CD8-positive, alpha-beta memory T cell (primary cell): ENCODE data around the gene MAPK7. TPM values are rescaled to one million over a fixed set of nuclear protein-coding genes. Genes with fewer than 3 reads are reported as not detected.

ENCODE experiments used
- CTCF ChIA-PET: fragments of 350-600 bp; sonication (Branson Sonifier 250); formaldehyde crosslinking; loops from one replicate; lab custom pipeline; 2021; ENCODE audit warnings: antibody characterized with exemption; lab: Charles Lee
- POLR2A ChIA-PET: fragments of 350-600 bp; sonication (Branson Sonifier 250); formaldehyde crosslinking; loops from one replicate; lab custom pipeline; 2021; ENCODE audit warnings: antibody characterized with exemption; lab: Charles Lee
- DNase-seq, 5 donors: peaks; one replicate each; pipeline versions ENCODE4 v3.0.0 to v3.0.0-alpha.2; 2020 to 2022; ENCODE audit warnings: mixed read lengths in 1 of 5
- H3K27ac ChIP-seq: one replicate; pipeline ENCODE4 v1.7.0; 2013; ENCODE audit warnings: low read depth, mild to moderate bottlenecking, low read length, moderate library complexity
- H3K27me3 ChIP-seq: 2 replicates; pipeline ENCODE4 v1.7.0; 2013; ENCODE audit warnings: low read length, mild to moderate bottlenecking; ENCODE audit not compliant: insufficient read depth, poor library complexity, severe bottlenecking
- H3K36me3 ChIP-seq: 2 replicates; pipeline ENCODE4 v1.7.0; 2013; ENCODE audit warnings: mild to moderate bottlenecking, low read length, moderate library complexity; ENCODE audit not compliant: insufficient read depth
- H3K4me1 ChIP-seq: 2 replicates; pipeline ENCODE4 v1.7.0; 2013; ENCODE audit warnings: mild to moderate bottlenecking, low read length, moderate library complexity; ENCODE audit not compliant: insufficient read depth
- H3K4me3 ChIP-seq: 2 replicates; pipeline ENCODE4 v1.7.0; 2013; ENCODE audit warnings: mild to moderate bottlenecking, low read length
- H3K9me3 ChIP-seq: 2 replicates; pipeline ENCODE4 v1.7.0; 2013; ENCODE audit warnings: mild to moderate bottlenecking, low read length
- H3K27ac Mint-ChIP-seq, 8 donors: one replicate each; pipeline ENCODE4 v1.8.0; 2020 to 2021; ENCODE audit warnings: mixed read lengths in 8 of 8, mild to moderate bottlenecking in 6 of 8, inconsistent platforms in 3 of 8, moderate library complexity in 3 of 8
- H3K27me3 Mint-ChIP-seq, 2 donors: one replicate each; pipeline ENCODE4 v1.8.0; 2020 to 2021; ENCODE audit warnings: mixed read lengths in 2 of 2, mild to moderate bottlenecking in 1 of 2, moderate library complexity in 1 of 2
- H3K36me3 Mint-ChIP-seq, 3 donors: one replicate each; pipeline ENCODE4 v1.8.0; 2020 to 2021; ENCODE audit warnings: mixed read lengths in 3 of 3, inconsistent platforms in 1 of 3, mild to moderate bottlenecking in 1 of 3
- H3K4me1 Mint-ChIP-seq, 3 donors: one replicate each; pipeline ENCODE4 v1.8.0; 2020 to 2021; ENCODE audit warnings: mixed read lengths in 3 of 3, inconsistent platforms in 1 of 3, mild to moderate bottlenecking in 1 of 3
- H3K4me3 Mint-ChIP-seq, 7 donors: one replicate each; pipeline ENCODE4 v1.8.0; 2020 to 2021; ENCODE audit warnings: mixed read lengths in 7 of 7, mild to moderate bottlenecking in 6 of 7, moderate library complexity in 4 of 7, inconsistent platforms in 2 of 7
- H3K9me3 Mint-ChIP-seq, 5 donors: one replicate each; pipeline ENCODE4 v1.8.0; 2020 to 2022; ENCODE audit warnings: mixed read lengths in 5 of 5, mild to moderate bottlenecking in 3 of 5, moderate library complexity in 2 of 5, inconsistent platforms in 1 of 5
- polyA plus RNA-seq: library from polyadenylated mRNA; unstranded; fragments of 300-500 nt; fragmentation: Illumina TruSeq; gene quantifications from one replicate; pipeline ENCODE4 v1.2.3, GENCODE V29; 2021
- total RNA-seq, 2 experiments: library from RNA; stranded (reverse); gene quantifications; one replicate each; pipeline ENCODE4 v1.2.3, GENCODE V29; 2021

The MAPK7 gene
- total and polyA plus RNA-seq, 3 experiments from 2014 or later = 11.2 to 19.8 (median 15.1) TPM

GRCh38 chr17:19415806-19416775 is 37.8 kb downstream of the MAPK7 start:
- H3K4me1 Mint-ChIP-seq = peaks cover 0 to 11% (median 0%) of the 10 kb centered on the region in 3 donors
- H3K9me3 Mint-ChIP-seq = no peaks in the 10 kb centered on the region
- H3K4me1 ChIP-seq = no peaks in the 10 kb centered on the region
- no peak overlapping the region for H3K4me3 ChIP-seq
- CTCF ChIA-PET = no interaction called here
- no peaks in the 10 kb centered on the region for H3K27me3 ChIP-seq
- H3K27me3 Mint-ChIP-seq = peaks cover 0 to 6% of the 10 kb centered on the region in 2 donors
- H3K36me3 Mint-ChIP-seq = no peaks in the 10 kb centered on the region
- H3K27ac ChIP-seq = no peak overlapping the region
- H3K36me3 ChIP-seq = no peaks in the 10 kb centered on the region
- H3K4me3 Mint-ChIP-seq = no peak overlapping the region
- POLR2A ChIA-PET = no interaction called here
- H3K9me3 ChIP-seq = no peaks in the 10 kb centered on the region
- H3K27ac Mint-ChIP-seq = no peak overlapping the region
- no peak for DNase-seq

DNA sequence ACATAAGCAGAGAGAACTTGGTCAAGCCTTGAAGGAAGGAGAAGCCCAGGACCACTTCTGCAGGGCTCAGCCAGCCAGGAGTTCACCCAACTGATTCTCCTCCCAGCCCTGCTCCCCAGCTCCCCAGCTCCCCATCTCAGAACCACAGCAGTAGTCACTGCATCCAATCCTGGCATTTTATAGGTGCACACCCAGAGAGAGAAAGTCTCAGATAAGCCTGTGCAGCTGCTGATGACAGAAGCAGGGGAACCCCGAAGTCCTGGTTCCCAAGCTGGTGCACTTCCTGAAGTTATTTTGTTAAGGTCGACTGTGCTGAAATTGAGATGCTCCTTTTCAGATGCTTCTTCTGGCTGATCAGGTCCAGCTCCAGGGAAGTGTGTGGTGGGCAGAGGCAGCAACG is 39.3 kb downstream of the MAPK7 start:
- CTCF ChIA-PET = interaction anchor here (1.2 kb wide), 1 partner anchor 55 kb away, joined by 4 read pairs; the partner anchor contains the start of gene B9D1

GRCh38 chr17:19418251-19418992 is 40.1 kb downstream of the MAPK7 start:
- ChIA-PET POLR2A (no interaction called here), CTCF (interaction anchor here (1.2 kb wide), 1 partner anchor 56 kb away, joined by 4 read pairs; the partner anchor contains the start of gene B9D1)
- no peaks in the 10 kb centered on the region for H3K9me3 ChIP-seq
- H3K4me3 Mint-ChIP-seq = no peak overlapping the region
- H3K9me3 Mint-ChIP-seq = no peaks in the 10 kb centered on the region
- H3K36me3 Mint-ChIP-seq = no peaks in the 10 kb centered on the region
- H3K27ac ChIP-seq = no peak overlapping the region
- DNase-seq = no peak
- no peaks in the 10 kb centered on the region for H3K4me1 ChIP-seq
- no peaks in the 10 kb centered on the region for H3K27me3 ChIP-seq
- H3K36me3 ChIP-seq = no peaks in the 10 kb centered on the region
- peak overlapping the region in 2 of 8 donors; percentile 20 to 61 for H3K27ac Mint-ChIP-seq
- no peak overlapping the region for H3K4me3 ChIP-seq
- H3K27me3 Mint-ChIP-seq = peaks cover 0 to 19% of the 10 kb centered on the region in 2 donors
- H3K4me1 Mint-ChIP-seq = peaks cover 0 to 11% (median 0%) of the 10 kb centered on the region in 3 donors

More for the DNA sequence above, 39.3 kb downstream of the MAPK7 start:
- Mint-ChIP-seq H3K4me1 (peaks cover 0 to 11% (median 0%) of the 10 kb centered on the region in 3 donors), H3K27ac (peak overlapping the region in 2 of 8 donors; percentile 14 to 62), H3K4me3 (no peak overlapping the region), H3K9me3 (no peaks in the 10 kb centered on the region), H3K36me3 (no peaks in the 10 kb centered on the region), H3K27me3 (peaks cover 0 to 12% of the 10 kb centered on the region in 2 donors)
- no peaks in the 10 kb centered on the region for H3K4me1 ChIP-seq
- POLR2A ChIA-PET = no interaction called here
- H3K4me3 ChIP-seq = no peak overlapping the region
- H3K27ac ChIP-seq = no peak overlapping the region
- H3K27me3 ChIP-seq = no peaks in the 10 kb centered on the region
- DNase-seq = no peak
- H3K9me3 ChIP-seq = no peaks in the 10 kb centered on the region
- H3K36me3 ChIP-seq = no peaks in the 10 kb centered on the region

DNA sequence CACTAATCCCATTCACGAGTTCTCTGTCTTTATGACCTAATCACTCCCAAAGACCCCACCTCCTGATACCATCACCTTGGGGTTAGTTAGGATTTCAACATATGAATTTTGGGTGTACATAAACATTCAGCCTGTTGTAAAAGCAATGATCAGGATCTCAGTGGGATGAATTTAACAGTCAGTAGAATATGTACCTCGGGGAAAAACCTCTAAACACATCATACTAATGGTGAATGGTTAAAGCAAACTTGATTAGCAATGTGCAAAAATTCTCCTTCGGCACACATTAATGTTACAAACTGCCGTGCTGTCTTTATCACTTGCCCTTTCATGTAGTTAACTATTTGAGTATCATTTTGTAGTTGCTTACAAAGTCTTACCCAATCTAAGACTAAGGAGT is 42.9 kb downstream of the MAPK7 start:
- no peak overlapping the region for H3K4me3 Mint-ChIP-seq
- H3K36me3 Mint-ChIP-seq = no peaks in the 10 kb centered on the region
- no peaks in the 10 kb centered on the region for H3K4me1 ChIP-seq
- H3K36me3 ChIP-seq = no peaks in the 10 kb centered on the region
- DNase-seq = no peak
- ChIA-PET POLR2A (no interaction called here), CTCF (no interaction called here)
- H3K4me3 ChIP-seq = no peak overlapping the region
- no peak overlapping the region for H3K27ac Mint-ChIP-seq
- peaks cover 0 to 11% (median 0%) of the 10 kb centered on the region in 3 donors for H3K4me1 Mint-ChIP-seq
- no peaks in the 10 kb centered on the region for H3K9me3 ChIP-seq
- no peaks in the 10 kb centered on the region for H3K27me3 ChIP-seq
- H3K9me3 Mint-ChIP-seq = no peaks in the 10 kb centered on the region
- peaks cover 4 to 19% of the 10 kb centered on the region in 2 donors for H3K27me3 Mint-ChIP-seq
- no peak overlapping the region for H3K27ac ChIP-seq

DNA sequence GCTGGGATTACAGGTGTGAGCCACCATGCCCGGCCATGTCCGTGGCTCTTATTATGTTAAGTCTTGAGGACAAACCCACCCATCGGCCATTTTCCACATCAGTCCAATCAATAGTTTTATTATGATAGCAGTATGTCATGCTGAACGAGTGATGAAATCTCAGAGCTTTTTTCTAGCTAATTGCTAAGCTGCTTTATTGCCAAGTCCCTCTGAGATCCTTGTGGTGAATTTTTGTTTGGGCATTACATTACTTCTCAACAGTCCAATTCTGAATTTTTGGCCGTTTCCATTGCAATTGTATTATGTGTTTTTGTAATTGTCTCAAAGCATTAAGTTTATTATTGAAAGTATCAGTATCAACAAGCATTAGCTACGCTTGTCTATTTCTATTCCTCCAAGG is 43.6 kb downstream of the MAPK7 start:
- H3K4me3 Mint-ChIP-seq = no peak overlapping the region
- Histone ChIP-seq H3K9me3 (no peaks in the 10 kb centered on the region), H3K4me3 (no peak overlapping the region), H3K27me3 (no peaks in the 10 kb centered on the region), H3K4me1 (no peaks in the 10 kb centered on the region), H3K27ac (no peak overlapping the region), H3K36me3 (no peaks in the 10 kb centered on the region)
- peaks cover 4 to 19% of the 10 kb centered on the region in 2 donors for H3K27me3 Mint-ChIP-seq
- ChIA-PET CTCF (no interaction called here), POLR2A (no interaction called here)
- peaks cover 0 to 11% (median 0%) of the 10 kb centered on the region in 3 donors for H3K4me1 Mint-ChIP-seq
- H3K27ac Mint-ChIP-seq = no peak overlapping the region
- no peak for DNase-seq
- no peaks in the 10 kb centered on the region for H3K36me3 Mint-ChIP-seq
- no peaks in the 10 kb centered on the region for H3K9me3 Mint-ChIP-seq

DNA sequence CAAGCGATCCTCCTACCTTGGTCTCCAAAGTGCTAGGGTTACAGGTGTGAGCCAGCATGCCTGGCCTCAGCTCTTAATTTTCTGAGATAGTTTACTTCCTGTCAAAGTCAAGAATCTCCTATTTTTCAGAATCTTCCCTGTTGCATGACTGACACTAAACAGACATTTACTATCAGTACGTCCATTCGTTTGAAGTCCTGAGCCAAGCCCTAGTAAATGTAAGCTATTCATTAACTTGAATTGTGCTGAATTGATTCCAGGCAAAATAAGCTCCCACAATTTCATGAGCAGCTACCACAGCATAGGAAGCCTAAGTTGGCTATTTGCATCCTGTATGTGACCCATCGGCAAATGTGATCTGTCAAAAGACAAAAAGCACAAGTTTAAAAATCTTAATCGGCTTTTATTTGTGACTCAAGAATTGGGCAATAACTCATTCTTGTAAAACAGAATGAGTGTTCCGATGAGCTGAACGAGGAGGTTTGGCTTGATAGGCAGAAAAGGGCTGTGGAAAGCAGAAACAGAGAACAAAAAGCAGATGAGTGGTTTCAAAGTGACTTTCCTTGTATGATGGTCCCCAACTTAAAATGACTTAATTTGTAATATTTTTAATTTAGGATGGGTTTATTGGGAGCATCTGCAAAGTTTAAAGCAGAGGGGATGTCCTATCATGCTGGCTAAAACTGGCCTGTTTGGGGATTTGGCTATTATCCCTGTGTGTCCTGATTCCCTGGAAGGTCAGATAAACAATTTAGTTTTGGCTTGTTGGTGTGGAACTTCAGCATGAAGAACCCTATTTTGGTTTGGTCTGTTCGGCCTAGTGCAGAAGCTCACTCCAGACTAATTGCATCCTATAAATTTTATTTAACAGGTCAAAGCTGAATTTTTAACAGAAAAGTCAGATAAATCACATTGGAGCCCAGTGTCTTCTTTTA is 46.9 kb downstream of the MAPK7 start:
- H3K9me3 ChIP-seq = no peaks in the 10 kb centered on the region
- no peaks in the 10 kb centered on the region for H3K36me3 ChIP-seq
- Mint-ChIP-seq H3K4me1 (no peaks in the 10 kb centered on the region), H3K9me3 (no peaks in the 10 kb centered on the region), H3K4me3 (no peak overlapping the region), H3K36me3 (no peaks in the 10 kb centered on the region), H3K27me3 (peaks cover 7 to 22% of the 10 kb centered on the region in 2 donors), H3K27ac (no peak overlapping the region)
- POLR2A ChIA-PET = no interaction called here
- DNase-seq = no peak
- H3K27me3 ChIP-seq = no peaks in the 10 kb centered on the region
- CTCF ChIA-PET = no interaction called here
- no peaks in the 10 kb centered on the region for H3K4me1 ChIP-seq
- no peak overlapping the region for H3K27ac ChIP-seq
- no peak overlapping the region for H3K4me3 ChIP-seq

GRCh38 chr17:19426631-19427030 is 48.3 kb downstream of the MAPK7 start:
- Mint-ChIP-seq H3K4me3 (no peak overlapping the region), H3K4me1 (no peaks in the 10 kb centered on the region), H3K9me3 (no peaks in the 10 kb centered on the region), H3K36me3 (no peaks in the 10 kb centered on the region), H3K27me3 (peaks cover 7 to 18% of the 10 kb centered on the region in 2 donors), H3K27ac (no peak overlapping the region)
- H3K9me3 ChIP-seq = no peaks in the 10 kb centered on the region
- H3K36me3 ChIP-seq = no peaks in the 10 kb centered on the region
- POLR2A ChIA-PET = no interaction called here
- no peak overlapping the region for H3K27ac ChIP-seq
- DNase-seq = no peak
- CTCF ChIA-PET = no interaction called here
- no peaks in the 10 kb centered on the region for H3K27me3 ChIP-seq
- H3K4me3 ChIP-seq = no peak overlapping the region
- no peaks in the 10 kb centered on the region for H3K4me1 ChIP-seq
